CD4-positive, alpha-beta T cell (primary cell): Measurements from ENCODE around the gene MBTPS1. TPM values are rescaled to one million over a fixed set of nuclear protein-coding genes. Genes with fewer than 3 reads are reported as not detected.

ENCODE experiments used
- ATAC-seq: fragments of 200-7000 bp; cut with Tn5 transposase; one replicate; pipeline ENCODE4 v1.10.0; 2022; ENCODE audit warnings: mild to moderate bottlenecking; ENCODE audit not compliant: poor library complexity
- CTCF ChIA-PET: fragments of 350-600 bp; sonication (Branson Sonifier 250); formaldehyde crosslinking; loops from one replicate; lab custom pipeline; 2021; ENCODE audit warnings: antibody characterized with exemption, inconsistent platforms; lab: Charles Lee
- POLR2A ChIA-PET: fragments of 350-600 bp; sonication (Branson Sonifier 250); formaldehyde crosslinking; loops from one replicate; lab custom pipeline; 2021; ENCODE audit warnings: antibody characterized with exemption, inconsistent platforms; lab: Charles Lee
- DNase-seq, 14 experiments: peaks; one replicate each; pipeline ENCODE4 v3.0.0-alpha.2; 2013 to 2020; ENCODE audit warnings: mixed read lengths in 2 of 14
- H3K27ac ChIP-seq, 2 donors: one replicate each; pipeline versions ENCODE4 v1.5.1 to v1.7.0; 2013; ENCODE audit warnings: low read length in 2 of 2, low read depth in 1 of 2, mild to moderate bottlenecking in 1 of 2
- H3K27me3 ChIP-seq, 2 experiments: 1 replicate in 1 of 2; 2 replicates in 1 of 2; pipeline versions ENCODE4 v1.6.1 to v1.7.0; 2013; ENCODE audit warnings: low read length in 2 of 2, control low read depth in 1 of 2, mild to moderate bottlenecking in 1 of 2, moderate library complexity in 1 of 2; ENCODE audit not compliant: insufficient read depth in 2 of 2, control insufficient read depth in 1 of 2
- H3K36me3 ChIP-seq: one replicate; pipeline ENCODE4 v1.6.1; 2013; ENCODE audit warnings: low read length, control low read depth; ENCODE audit not compliant: insufficient read depth
- H3K4me1 ChIP-seq: one replicate; pipeline ENCODE4 v1.6.1; 2013; ENCODE audit warnings: low read length, control low read depth; ENCODE audit not compliant: insufficient read depth
- H3K4me3 ChIP-seq: one replicate; pipeline ENCODE4 v1.5.1; 2013; ENCODE audit warnings: mild to moderate bottlenecking, low read length, moderate library complexity
- H3K9me3 ChIP-seq, 2 experiments: 1 replicate in 1 of 2; 2 replicates in 1 of 2; pipeline versions ENCODE4 v1.6.1 to v1.7.0; 2013; ENCODE audit warnings: low read length in 2 of 2, mild to moderate bottlenecking in 2 of 2, control low read depth in 1 of 2, moderate library complexity in 1 of 2; ENCODE audit not compliant: control insufficient read depth in 1 of 2, insufficient read depth in 1 of 2
- H3K27ac Mint-ChIP-seq: one replicate; pipeline ENCODE4 v1.8.0; 2020; ENCODE audit warnings: mixed read lengths
- H3K27me3 Mint-ChIP-seq: one replicate; pipeline ENCODE4 v1.8.0; 2021; ENCODE audit warnings: mixed read lengths
- H3K36me3 Mint-ChIP-seq: one replicate; pipeline ENCODE4 v1.8.0; 2021; ENCODE audit warnings: low read depth, mixed read lengths
- H3K4me1 Mint-ChIP-seq: one replicate; pipeline ENCODE4 v1.8.0; 2021; ENCODE audit warnings: low read depth, mixed read lengths
- H3K4me3 Mint-ChIP-seq: one replicate; pipeline ENCODE4 v1.8.0; 2020; ENCODE audit warnings: mild to moderate bottlenecking, mixed read lengths
- H3K9me3 Mint-ChIP-seq: one replicate; pipeline ENCODE4 v1.8.0; 2020; ENCODE audit warnings: mixed read lengths
- intact Hi-C, 2 experiments: fragments of 100-400 bp; cut with DNase I in 1 of 2; cut with micrococcal nuclease in 1 of 2; formaldehyde crosslinking; loops; one replicate each; pipeline versions ENCODE4 v1.15.1 to v1.9.0; 2023 to 2025; cut with DNase I, micrococcal nuclease
- total RNA-seq, 174 experiments: library from RNA in 2 of 174; stranded (reverse) in 2 of 174; gene quantifications; one replicate each; pipeline ENCODE4 v1.2.3 and lab custom pipeline; 2021 to 2026
- TF ChIP-seq, protein P1 (sequence below): fragments of 200-600 bp; IDR thresholded peaks from one replicate; pipeline ENCODE4 v1.8.0; 2022; ENCODE audit warnings: antibody characterized with exemption, mild to moderate bottlenecking

MBTPS1 gene
- total RNA-seq, 2 experiments from 2014 or later = 121 to 122 TPM

DNA sequence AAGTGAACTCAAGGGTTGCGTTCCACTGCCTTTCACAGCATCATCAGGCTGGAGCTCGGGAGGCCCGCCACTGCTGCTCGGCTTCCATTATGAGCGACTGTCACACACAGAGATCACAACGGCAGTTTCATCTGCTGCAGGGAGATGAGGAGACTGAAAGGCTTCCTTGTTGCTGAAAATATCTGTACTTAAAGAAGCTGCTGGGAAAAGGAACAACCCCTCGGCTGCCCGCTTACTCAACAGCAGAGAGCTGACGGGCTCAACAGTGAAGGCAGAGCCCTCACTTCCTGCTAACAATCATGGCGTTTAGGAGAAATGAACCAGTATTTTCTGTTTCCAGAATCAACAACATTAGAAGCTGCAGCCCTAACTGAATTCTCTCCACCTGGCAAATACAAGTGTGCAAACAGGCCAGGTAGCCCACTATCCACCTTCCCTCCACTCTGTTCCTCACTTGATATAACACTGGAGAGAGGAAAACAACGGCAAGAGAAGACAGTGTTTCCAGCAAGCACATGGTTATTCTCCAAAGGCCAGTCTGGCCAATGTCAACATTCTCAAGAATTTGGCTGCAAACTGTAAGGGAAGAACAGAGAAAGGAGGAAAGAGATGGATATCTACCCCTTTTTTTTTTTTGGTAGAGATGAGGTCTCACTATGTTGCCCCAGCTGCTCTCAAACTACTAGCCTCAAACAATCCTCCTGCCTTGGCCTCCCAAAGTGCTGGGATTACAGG lies 33.7 kb downstream of the MBTPS1 start:
- TF ChIP-seq, protein P1, sequence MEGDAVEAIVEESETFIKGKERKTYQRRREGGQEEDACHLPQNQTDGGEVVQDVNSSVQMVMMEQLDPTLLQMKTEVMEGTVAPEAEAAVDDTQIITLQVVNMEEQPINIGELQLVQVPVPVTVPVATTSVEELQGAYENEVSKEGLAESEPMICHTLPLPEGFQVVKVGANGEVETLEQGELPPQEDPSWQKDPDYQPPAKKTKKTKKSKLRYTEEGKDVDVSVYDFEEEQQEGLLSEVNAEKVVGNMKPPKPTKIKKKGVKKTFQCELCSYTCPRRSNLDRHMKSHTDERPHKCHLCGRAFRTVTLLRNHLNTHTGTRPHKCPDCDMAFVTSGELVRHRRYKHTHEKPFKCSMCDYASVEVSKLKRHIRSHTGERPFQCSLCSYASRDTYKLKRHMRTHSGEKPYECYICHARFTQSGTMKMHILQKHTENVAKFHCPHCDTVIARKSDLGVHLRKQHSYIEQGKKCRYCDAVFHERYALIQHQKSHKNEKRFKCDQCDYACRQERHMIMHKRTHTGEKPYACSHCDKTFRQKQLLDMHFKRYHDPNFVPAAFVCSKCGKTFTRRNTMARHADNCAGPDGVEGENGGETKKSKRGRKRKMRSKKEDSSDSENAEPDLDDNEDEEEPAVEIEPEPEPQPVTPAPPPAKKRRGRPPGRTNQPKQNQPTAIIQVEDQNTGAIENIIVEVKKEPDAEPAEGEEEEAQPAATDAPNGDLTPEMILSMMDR = no peak

DNA sequence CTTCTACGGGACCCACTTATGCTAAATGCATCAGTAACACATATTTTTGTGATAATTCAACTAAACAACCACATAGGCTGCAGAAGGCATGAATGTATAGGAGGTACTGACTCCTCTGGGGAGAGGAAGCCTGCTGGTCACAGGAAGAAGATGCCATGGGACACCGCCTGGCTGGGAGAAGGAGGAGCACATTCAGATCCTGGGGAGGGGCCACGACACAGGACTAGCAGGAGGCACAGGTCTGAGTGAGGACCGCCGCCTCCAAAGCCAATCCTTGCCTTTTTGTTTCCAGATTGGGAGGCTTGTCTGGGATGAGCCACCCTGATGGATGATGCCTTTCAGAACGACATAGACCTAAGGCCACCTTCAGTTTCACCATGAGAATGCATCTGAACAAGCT lies 34.6 kb downstream of the MBTPS1 start:
- TF ChIP-seq, protein P1 = no peak
- Mint-ChIP-seq H3K4me1 (peaks cover 34% of the 10 kb centered on the region), H3K36me3 (peaks cover 94% of the 10 kb centered on the region), H3K9me3 (no peaks in the 10 kb centered on the region), H3K27ac (no peak overlapping the region), H3K27me3 (no peaks in the 10 kb centered on the region), H3K4me3 (no peak overlapping the region)
- intact Hi-C loops = no loop called here
- POLR2A ChIA-PET = interaction anchor here (1.3 kb wide), 1 partner anchor 34 kb away, joined by 3 read pairs; the partner anchor contains the start of gene MBTPS1
- Histone ChIP-seq H3K36me3 (peaks cover 77% of the 10 kb centered on the region), H3K9me3 (no peaks in the 10 kb centered on the region), H3K4me3 (no peak overlapping the region), H3K27me3 (no peaks in the 10 kb centered on the region), H3K4me1 (peaks cover 13% of the 10 kb centered on the region), H3K27ac (no peak overlapping the region)
- CTCF ChIA-PET = interaction anchor here (2.6 kb wide), 1 partner anchor 105 kb away, joined by 8 read pairs; the partner anchor contains the start of gene TAF1C
- no peak for ATAC-seq
- no peak for DNase-seq

More for the DNA sequence above, 33.7 kb downstream of the MBTPS1 start:
- Mint-ChIP-seq H3K9me3 (no peaks in the 10 kb centered on the region), H3K36me3 (peaks cover 93% of the 10 kb centered on the region), H3K27me3 (no peaks in the 10 kb centered on the region), H3K27ac (no peak overlapping the region), H3K4me1 (peaks cover 36% of the 10 kb centered on the region), H3K4me3 (no peak overlapping the region)
- Histone ChIP-seq H3K36me3 (peaks cover 78% of the 10 kb centered on the region), H3K27ac (no peak overlapping the region), H3K9me3 (no peaks in the 10 kb centered on the region), H3K4me1 (peaks cover 13% of the 10 kb centered on the region), H3K4me3 (no peak overlapping the region), H3K27me3 (no peaks in the 10 kb centered on the region)
- CTCF ChIA-PET = interaction anchor here (1.7 kb wide), 1 partner anchor 104 kb away, joined by 7 read pairs; the partner anchor contains the start of gene TAF1C
- intact Hi-C loops = no loop called here
- no peak for ATAC-seq
- POLR2A ChIA-PET = interaction anchor here (1.3 kb wide), 1 partner anchor 34 kb away, joined by 3 read pairs; the partner anchor contains the start of gene MBTPS1
- no peak for DNase-seq

DNA sequence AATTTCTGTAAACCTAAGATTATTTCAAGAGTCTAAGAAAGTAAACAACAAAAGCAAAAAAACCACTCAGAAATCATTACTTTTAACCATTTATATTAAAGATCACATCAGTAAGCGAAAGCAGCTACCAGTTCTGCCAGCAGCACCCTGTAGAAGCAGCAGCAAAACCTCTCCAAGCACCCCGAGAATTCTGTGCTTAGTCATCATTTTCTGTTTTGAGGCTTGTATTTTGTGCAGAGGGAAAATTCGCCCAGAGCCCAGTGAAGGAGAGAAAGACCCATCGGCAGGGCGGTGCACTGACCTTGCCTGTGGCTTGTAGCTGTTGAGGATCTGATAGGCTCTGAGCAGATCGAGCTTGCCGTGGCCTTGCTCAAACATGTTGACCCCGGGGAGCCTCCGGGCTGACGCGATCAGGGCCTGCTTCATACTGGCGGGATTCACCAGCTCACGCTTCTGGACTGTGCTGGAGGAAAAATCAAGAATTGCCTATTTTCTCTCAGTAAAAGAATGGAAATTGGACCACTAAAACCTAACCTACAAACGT lies 35.2 kb downstream of the MBTPS1 start:
- TF ChIP-seq, protein P1 = no peak
- Histone ChIP-seq H3K9me3 (no peaks in the 10 kb centered on the region), H3K27me3 (no peaks in the 10 kb centered on the region), H3K4me3 (no peak overlapping the region), H3K36me3 (peaks cover 72% of the 10 kb centered on the region), H3K27ac (no peak overlapping the region), H3K4me1 (peaks cover 13% of the 10 kb centered on the region)
- CTCF ChIA-PET = interaction anchor here (1.6 to 2.6 kb wide), 2 partner anchors 18 to 105 kb away, joined by 3 to 8 read pairs; partner anchors contain the start of gene TAF1C
- Mint-ChIP-seq H3K4me3 (no peak overlapping the region), H3K27me3 (no peaks in the 10 kb centered on the region), H3K9me3 (no peaks in the 10 kb centered on the region), H3K27ac (no peak overlapping the region), H3K36me3 (peaks cover 92% of the 10 kb centered on the region), H3K4me1 (peaks cover 29% of the 10 kb centered on the region)
- POLR2A ChIA-PET = no interaction called here
- ATAC-seq (no peak), DNase-seq (no peak)
- intact Hi-C loops = no loop called here
